RWPE2 (cell line): ENCODE measurements around the gene GAS2L1.
A peak's percentile ranks its signal among the peaks of the same experiment; 100 is the strongest.

Experiments
- ATAC-seq: fragments of 200-7000 bp; cut with Tn5 transposase; 3 replicates; pipeline ENCODE4 v1.9.1; 2021; ENCODE audit warnings: low read depth
- DNase-seq: peaks from one replicate; pipeline ENCODE4 v3.0.0-alpha.2; 2020; ENCODE audit warnings: low spot score
- H3K27ac ChIP-seq: fragments of 450-650 bp; 2 replicates; pipeline ENCODE4 v1.5.1; 2017; ENCODE audit warnings: mild to moderate bottlenecking; ENCODE audit not compliant: poor library complexity, severe bottlenecking
- H3K27me3 ChIP-seq: fragments of 250-450 bp; sonication (Bioruptor Pico); 2 replicates; pipeline ENCODE4 v1.5.1; 2021; ENCODE audit warnings: mild to moderate bottlenecking, moderate library complexity; ENCODE audit not compliant: insufficient read depth, poor library complexity, severe bottlenecking
- H3K36me3 ChIP-seq: fragments of 250-450 bp; sonication (Bioruptor Pico); 2 replicates; pipeline ENCODE4 v1.5.1; 2020; ENCODE audit warnings: low read depth, mild to moderate bottlenecking, moderate library complexity
- H3K4me1 ChIP-seq: fragments of 250-450 bp; sonication (Bioruptor Pico); 2 replicates; pipeline ENCODE4 v1.5.1; 2021; ENCODE audit warnings: mild to moderate bottlenecking, moderate library complexity; ENCODE audit not compliant: insufficient read depth, poor library complexity, severe bottlenecking
- H3K4me3 ChIP-seq: fragments of 250-450 bp; sonication (Bioruptor Pico); 2 replicates; pipeline ENCODE4 v1.5.1; 2021; ENCODE audit warnings: mild to moderate bottlenecking, moderate library complexity; ENCODE audit not compliant: severe bottlenecking
- H3K9me3 ChIP-seq: fragments of 250-450 bp; sonication (Bioruptor Pico); 2 replicates; pipeline ENCODE4 v1.5.1; 2021; ENCODE audit warnings: mild to moderate bottlenecking, moderate library complexity; ENCODE audit not compliant: severe bottlenecking
- TF ChIP-seq, protein P1 (sequence below): fragments of 450-650 bp; IDR thresholded peaks from one replicate; pipeline ENCODE4 v1.5.1; 2017; ENCODE audit warnings: mild to moderate bottlenecking, moderate library complexity; ENCODE audit not compliant: poor library complexity, severe bottlenecking

The GAS2L1 gene

DNA sequence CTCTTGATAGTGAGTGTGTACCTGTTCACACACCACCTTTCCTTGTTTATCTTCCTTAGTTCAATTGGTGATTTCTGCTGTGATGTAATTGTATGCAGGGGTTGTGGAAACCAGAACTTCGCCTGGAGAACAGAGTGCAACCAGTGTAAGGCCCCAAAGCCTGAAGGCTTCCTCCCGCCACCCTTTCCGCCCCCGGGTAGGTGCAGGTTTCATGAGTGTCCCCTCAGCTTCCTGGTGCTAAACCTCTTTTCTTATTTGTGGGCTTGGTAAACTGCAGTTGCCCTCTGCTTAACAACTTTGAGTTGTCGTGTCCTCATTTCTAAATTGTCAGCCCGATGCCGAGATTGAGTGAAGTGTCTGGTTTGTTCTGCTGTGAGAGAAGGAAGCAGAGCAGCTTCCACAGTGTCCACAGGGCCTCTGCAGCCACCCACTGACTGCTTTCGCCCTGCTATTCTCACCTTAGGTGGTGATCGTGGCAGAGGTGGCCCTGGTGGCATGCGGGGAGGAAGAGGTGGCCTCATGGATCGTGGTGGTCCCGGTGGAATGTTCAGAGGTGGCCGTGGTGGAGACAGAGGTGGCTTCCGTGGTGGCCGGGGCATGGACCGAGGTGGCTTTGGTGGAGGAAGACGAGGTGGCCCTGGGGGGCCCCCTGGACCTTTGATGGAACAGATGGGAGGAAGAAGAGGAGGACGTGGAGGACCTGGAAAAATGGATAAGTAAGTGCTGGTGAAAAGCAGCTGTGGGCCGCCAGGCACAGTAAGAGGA lies 7.1 kb upstream of the GAS2L1 start:
- ATAC-seq (no peak), DNase-seq (no peak)
- Histone ChIP-seq H3K27ac (no peak overlapping the region), H3K4me3 (no peak overlapping the region), H3K9me3 (no peaks in the 10 kb centered on the region), H3K4me1 (no peaks in the 10 kb centered on the region), H3K27me3 (no peaks in the 10 kb centered on the region), H3K36me3 (peaks cover 62% of the 10 kb centered on the region)
- TF ChIP-seq, protein P1, sequence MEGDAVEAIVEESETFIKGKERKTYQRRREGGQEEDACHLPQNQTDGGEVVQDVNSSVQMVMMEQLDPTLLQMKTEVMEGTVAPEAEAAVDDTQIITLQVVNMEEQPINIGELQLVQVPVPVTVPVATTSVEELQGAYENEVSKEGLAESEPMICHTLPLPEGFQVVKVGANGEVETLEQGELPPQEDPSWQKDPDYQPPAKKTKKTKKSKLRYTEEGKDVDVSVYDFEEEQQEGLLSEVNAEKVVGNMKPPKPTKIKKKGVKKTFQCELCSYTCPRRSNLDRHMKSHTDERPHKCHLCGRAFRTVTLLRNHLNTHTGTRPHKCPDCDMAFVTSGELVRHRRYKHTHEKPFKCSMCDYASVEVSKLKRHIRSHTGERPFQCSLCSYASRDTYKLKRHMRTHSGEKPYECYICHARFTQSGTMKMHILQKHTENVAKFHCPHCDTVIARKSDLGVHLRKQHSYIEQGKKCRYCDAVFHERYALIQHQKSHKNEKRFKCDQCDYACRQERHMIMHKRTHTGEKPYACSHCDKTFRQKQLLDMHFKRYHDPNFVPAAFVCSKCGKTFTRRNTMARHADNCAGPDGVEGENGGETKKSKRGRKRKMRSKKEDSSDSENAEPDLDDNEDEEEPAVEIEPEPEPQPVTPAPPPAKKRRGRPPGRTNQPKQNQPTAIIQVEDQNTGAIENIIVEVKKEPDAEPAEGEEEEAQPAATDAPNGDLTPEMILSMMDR: no peak

DNA sequence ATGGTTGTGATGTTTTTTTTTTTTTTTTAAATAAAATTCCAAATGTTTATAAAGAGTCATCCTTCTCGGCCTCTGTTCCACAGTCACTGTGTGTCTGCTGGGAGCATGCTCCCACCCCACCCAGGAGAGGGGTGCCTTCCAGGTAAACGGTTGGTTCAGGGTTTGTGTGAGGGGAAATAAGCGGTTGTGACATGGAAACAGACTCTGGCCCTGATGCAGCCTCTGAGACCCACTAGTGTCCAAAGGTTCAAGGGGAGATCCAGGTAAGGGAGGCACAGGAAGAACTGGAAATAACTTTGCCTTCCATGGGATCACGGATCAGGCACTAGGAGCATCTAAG lies 6.0 kb upstream of the GAS2L1 start:
- H3K9me3 ChIP-seq: no peaks in the 10 kb centered on the region
- H3K27ac ChIP-seq: no peak overlapping the region
- no peaks in the 10 kb centered on the region for H3K27me3 ChIP-seq
- no peak for DNase-seq
- TF ChIP-seq, protein P1: no peak
- H3K4me1 ChIP-seq: no peaks in the 10 kb centered on the region
- ATAC-seq: no peak
- H3K36me3 ChIP-seq: peaks cover 51% of the 10 kb centered on the region
- H3K4me3 ChIP-seq: no peak overlapping the region

DNA sequence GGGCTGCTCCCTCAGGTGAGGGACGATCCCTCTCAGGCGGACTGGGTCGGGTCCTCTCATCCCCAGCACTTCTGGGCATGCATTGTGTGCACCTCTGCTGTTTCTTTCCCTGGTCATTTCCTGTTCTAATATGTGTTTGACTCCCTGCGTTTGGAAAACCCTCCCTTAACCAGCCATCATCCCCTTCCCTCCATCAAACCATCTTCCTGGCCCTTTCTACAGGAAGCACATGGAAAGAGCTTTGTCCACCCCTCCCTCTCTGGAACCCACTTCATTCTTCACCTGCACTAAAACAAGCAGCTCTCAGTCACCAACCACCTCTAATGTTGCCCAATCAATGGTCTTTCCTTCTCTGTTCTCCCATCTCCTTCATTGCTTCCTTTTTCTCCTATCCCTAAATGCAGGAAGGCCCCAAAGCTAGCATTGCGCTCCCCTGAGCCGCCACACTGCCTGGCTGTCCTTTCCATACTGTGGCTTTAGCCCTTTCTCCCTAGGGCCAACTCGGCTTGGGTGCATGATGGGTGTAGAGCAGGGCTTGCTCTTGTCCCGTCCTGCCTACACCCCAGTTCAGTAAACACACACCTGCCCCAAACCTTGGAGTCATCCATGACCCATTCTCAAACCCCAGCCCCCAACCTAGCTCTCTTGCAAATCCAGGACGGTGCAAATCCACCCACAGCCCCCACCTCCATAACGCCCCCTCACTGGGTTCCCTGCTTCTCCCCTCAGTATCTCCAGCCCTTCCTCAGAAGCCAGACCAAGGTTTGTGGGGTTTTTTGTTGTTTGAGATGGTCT lies 5.4 kb upstream of the GAS2L1 start:
- Histone ChIP-seq H3K36me3 (peaks cover 45% of the 10 kb centered on the region), H3K4me3 (no peak overlapping the region), H3K27ac (no peak overlapping the region), H3K27me3 (no peaks in the 10 kb centered on the region), H3K9me3 (no peaks in the 10 kb centered on the region), H3K4me1 (no peaks in the 10 kb centered on the region)
- no peak for DNase-seq
- TF ChIP-seq, protein P1: no peak
- peak; percentile 15; the same call in 2 of the 3 replicates for ATAC-seq

DNA sequence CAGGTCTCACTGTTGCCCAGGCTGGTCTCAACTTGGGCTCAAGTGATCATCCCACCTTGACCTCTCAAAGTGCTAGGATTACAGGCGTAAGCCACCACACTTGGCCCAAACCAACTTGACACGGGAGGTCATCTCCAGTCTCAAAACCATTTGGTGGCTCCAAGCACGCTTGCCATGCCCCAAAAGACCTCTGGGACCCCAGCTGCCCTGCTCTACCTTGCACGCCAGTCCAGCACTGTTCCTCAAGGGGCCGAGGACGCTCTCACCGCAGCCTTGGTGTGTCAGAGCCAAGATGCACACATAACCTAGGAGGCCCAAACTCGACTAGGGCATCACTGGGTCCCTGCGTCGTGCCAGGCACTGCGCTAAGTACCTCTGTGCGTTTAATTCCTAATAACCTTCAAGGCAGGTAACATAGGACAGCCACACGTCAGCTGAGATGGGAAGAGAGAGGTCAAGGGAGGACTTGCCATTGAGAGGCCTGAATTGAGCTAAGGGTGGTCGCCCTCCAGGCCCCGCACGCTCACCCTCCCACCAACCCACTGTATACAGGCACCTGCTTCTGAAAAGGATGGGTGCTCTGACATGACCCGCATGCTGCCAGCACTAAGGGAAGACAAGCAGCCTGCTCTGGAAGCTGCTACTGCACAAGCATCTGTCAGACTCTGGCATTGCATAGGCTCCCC lies 4.6 kb upstream of the GAS2L1 start:
- Histone ChIP-seq H3K27me3 (no peaks in the 10 kb centered on the region), H3K4me1 (no peaks in the 10 kb centered on the region), H3K36me3 (peaks cover 36% of the 10 kb centered on the region), H3K27ac (no peak overlapping the region), H3K4me3 (no peak overlapping the region), H3K9me3 (no peaks in the 10 kb centered on the region)
- DNase-seq (no peak), ATAC-seq (no peak)
- TF ChIP-seq, protein P1: no peak
